Neural progenitor cell (in vitro differentiated cells): ENCODE results near the gene G6PD. TPM values are rescaled to one million over a fixed set of nuclear protein-coding genes. Genes with fewer than 3 reads are reported as not detected.
"Not testable (repeated sequence)": the region's sequence is repeated elsewhere in the genome, so short reads cannot be mapped to it uniquely, and the experiment has no call there.

Experiments used
- DNase-seq: peaks from one replicate; pipeline ENCODE4 v3.0.0-alpha.2; 2016; ENCODE audit warnings: low spot score
- H2AFZ ChIP-seq: fragments of 200-600 bp; sonication (generic); replicated peaks from 2 replicates; pipeline ENCODE4 v1.6.1; 2016; ENCODE audit warnings: antibody characterized with exemption
- H3F3A ChIP-seq: fragments of 200-600 bp; sonication (generic); 2 replicates; pipeline ENCODE4 v1.6.1; 2016; ENCODE audit warnings: antibody characterized with exemption, low read depth
- H3K27ac ChIP-seq: fragments of 200-600 bp; sonication (generic); 2 replicates; pipeline ENCODE4 v1.5.1; 2016; ENCODE audit warnings: mild to moderate bottlenecking
- H3K27me3 ChIP-seq: fragments of 200-600 bp; sonication (generic); 2 replicates; pipeline ENCODE4 v1.6.1; 2016; ENCODE audit warnings: mild to moderate bottlenecking, moderate library complexity
- H3K36me3 ChIP-seq: fragments of 200-600 bp; sonication (generic); 2 replicates; pipeline ENCODE4 v1.5.1; 2016
- H3K4me1 ChIP-seq: fragments of 200-600 bp; sonication (generic); 2 replicates; pipeline ENCODE4 v1.6.1; 2016; ENCODE audit warnings: mixed run types
- H3K4me2 ChIP-seq: fragments of 200-600 bp; sonication (generic); 2 replicates; pipeline ENCODE4 v1.6.1; 2016
- H3K4me3 ChIP-seq: fragments of 200-600 bp; sonication (generic); 2 replicates; pipeline ENCODE4 v1.5.1; 2016
- H3K79me2 ChIP-seq: fragments of 200-600 bp; sonication (generic); 2 replicates; pipeline ENCODE4 v1.6.1; 2016; ENCODE audit warnings: low read depth
- H3K9ac ChIP-seq: fragments of 200-600 bp; sonication (generic); 2 replicates; pipeline ENCODE4 v1.6.1; 2016
- H3K9me3 ChIP-seq: fragments of 200-600 bp; sonication (generic); 2 replicates; pipeline ENCODE4 v1.5.1; 2016; ENCODE audit warnings: low read depth
- H4K20me1 ChIP-seq: fragments of 200-600 bp; sonication (generic); 2 replicates; pipeline ENCODE4 v1.6.1; 2016; ENCODE audit warnings: low read depth
- H3K27ac Mint-ChIP-seq: 3 replicates; pipeline ENCODE4 v1.8.0; 2021; ENCODE audit warnings: mixed read lengths
- H3K27me3 Mint-ChIP-seq: 2 replicates; pipeline ENCODE4 v1.8.0; 2022; ENCODE audit warnings: low read depth, mild to moderate bottlenecking, inconsistent platforms, moderate library complexity, mixed read lengths; ENCODE audit not compliant: insufficient read depth
- H3K36me3 Mint-ChIP-seq: 3 replicates; pipeline ENCODE4 v1.8.0; 2021; ENCODE audit warnings: mixed read lengths
- H3K4me1 Mint-ChIP-seq: 3 replicates; pipeline ENCODE4 v1.8.0; 2021; ENCODE audit warnings: mixed read lengths
- H3K4me3 Mint-ChIP-seq: 3 replicates; pipeline ENCODE4 v1.8.0; 2021; ENCODE audit warnings: mild to moderate bottlenecking, moderate library complexity, mixed read lengths
- H3K9me3 Mint-ChIP-seq: 3 replicates; pipeline ENCODE4 v1.8.0; 2020; ENCODE audit warnings: mixed read lengths
- EZH2 ChIP-seq: fragments of 200-600 bp; sonication (generic); IDR thresholded peaks from 2 replicates; pipeline ENCODE4 v1.6.1; 2017; ENCODE audit warnings: antibody characterized with exemption, mild to moderate bottlenecking, moderate library complexity
- EZH2phosphoT487 ChIP-seq: fragments of 200-600 bp; sonication (generic); IDR thresholded peaks from 2 replicates; pipeline ENCODE4 v1.6.1; 2017; ENCODE audit warnings: antibody characterized with exemption
- total RNA-seq: library from RNA; depleted of rRNA; stranded (reverse); fragments of >200 nt; gene quantifications from 2 replicates; pipeline ENCODE4 v1.2.3, GENCODE V29; 2015; ENCODE audit warnings: low replicate concordance
- TF ChIP-seq, protein P1 (sequence below): fragments of 200-600 bp; sonication (generic); IDR thresholded peaks from 2 replicates; pipeline ENCODE4 v1.5.1; 2017; ENCODE audit warnings: antibody characterized with exemption, mild to moderate bottlenecking

Gene G6PD
- total RNA-seq, 1 donor from 2014 or later = 21.6 TPM

DNA sequence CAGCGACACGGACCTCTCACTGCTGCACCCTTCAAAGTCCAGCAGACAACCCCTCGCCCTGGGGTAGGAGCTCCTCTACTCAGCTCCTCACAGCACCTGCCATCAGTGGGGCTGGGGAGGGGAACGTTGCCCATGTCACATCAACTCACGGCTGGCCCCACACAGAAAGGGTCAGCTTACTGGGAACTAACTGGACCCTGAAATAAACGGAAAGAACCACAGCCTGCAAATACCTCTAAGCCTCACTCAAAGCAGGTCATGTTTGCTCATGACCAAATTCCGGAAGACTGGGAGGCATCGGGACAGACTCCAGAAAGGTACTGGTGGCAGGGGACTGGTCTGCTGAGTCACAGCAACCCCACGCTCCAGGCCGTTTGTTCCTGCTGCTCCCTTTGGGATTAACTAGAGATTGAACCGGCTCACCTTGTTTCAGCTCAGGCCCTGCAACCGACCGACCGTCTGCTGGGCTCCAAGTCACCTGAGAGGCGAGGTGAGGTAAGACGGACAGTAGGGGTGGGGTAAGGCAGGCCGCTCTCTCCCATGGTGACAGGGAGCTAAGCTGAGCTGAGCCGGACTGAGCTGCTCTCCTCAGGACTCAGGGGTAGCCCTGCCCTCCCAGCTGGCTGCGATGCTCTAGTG lies 5.6 kb downstream of the G6PD start:
- Histone ChIP-seq H4K20me1 (no peaks in the 10 kb centered on the region), H3K27me3 (no peaks in the 10 kb centered on the region), H3K79me2 (peaks cover 2% of the 10 kb centered on the region), H3K4me2 (no peak overlapping the region), H3K4me3 (no peak overlapping the region), H3K9ac (no peak overlapping the region), H3K9me3 (no peaks in the 10 kb centered on the region), H3K27ac (no peak overlapping the region), H3F3A (no peaks in the 10 kb centered on the region), H3K4me1 (no peaks in the 10 kb centered on the region), H2AFZ (no peak overlapping the region), H3K36me3 (no peaks in the 10 kb centered on the region)
- peaks cover 7% of the 10 kb centered on the region for H3K27me3 Mint-ChIP-seq
- peaks cover 14% of the 10 kb centered on the region for H3K9me3 Mint-ChIP-seq
- peaks cover 4% of the 10 kb centered on the region for H3K4me1 Mint-ChIP-seq
- peaks cover 7% of the 10 kb centered on the region for H3K36me3 Mint-ChIP-seq
- H3K4me3 Mint-ChIP-seq = no peak overlapping the region
- no peak for TF ChIP-seq EZH2
- no peak for TF ChIP-seq EZH2phosphoT487
- TF ChIP-seq, protein P1, sequence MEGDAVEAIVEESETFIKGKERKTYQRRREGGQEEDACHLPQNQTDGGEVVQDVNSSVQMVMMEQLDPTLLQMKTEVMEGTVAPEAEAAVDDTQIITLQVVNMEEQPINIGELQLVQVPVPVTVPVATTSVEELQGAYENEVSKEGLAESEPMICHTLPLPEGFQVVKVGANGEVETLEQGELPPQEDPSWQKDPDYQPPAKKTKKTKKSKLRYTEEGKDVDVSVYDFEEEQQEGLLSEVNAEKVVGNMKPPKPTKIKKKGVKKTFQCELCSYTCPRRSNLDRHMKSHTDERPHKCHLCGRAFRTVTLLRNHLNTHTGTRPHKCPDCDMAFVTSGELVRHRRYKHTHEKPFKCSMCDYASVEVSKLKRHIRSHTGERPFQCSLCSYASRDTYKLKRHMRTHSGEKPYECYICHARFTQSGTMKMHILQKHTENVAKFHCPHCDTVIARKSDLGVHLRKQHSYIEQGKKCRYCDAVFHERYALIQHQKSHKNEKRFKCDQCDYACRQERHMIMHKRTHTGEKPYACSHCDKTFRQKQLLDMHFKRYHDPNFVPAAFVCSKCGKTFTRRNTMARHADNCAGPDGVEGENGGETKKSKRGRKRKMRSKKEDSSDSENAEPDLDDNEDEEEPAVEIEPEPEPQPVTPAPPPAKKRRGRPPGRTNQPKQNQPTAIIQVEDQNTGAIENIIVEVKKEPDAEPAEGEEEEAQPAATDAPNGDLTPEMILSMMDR = no peak
- DNase-seq = no peak
- H3K27ac Mint-ChIP-seq = no peak overlapping the region

DNA sequence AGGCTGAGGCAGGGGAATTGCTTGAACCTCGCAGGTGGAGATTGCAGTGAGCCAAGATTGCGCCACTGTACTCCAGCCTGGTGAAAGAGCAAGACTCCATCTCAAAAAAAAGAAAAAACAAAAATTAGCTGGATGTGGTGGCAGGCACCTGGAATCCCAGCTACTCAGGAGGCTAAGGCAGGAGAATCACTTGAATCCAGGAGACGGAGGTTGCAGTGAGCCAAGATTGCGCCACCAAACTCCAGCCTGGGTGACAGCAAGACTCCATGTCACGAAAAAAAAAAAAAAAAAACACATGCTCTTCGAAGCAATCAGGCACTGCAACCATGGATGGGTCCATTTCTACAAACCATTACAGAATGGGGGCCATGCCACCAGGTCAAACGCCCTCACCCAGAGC lies 6.3 kb downstream of the G6PD start:
- H3F3A ChIP-seq, H3K36me3 ChIP-seq, H3K36me3 Mint-ChIP-seq, H3K4me2 ChIP-seq, H3K27ac Mint-ChIP-seq, H3K9ac ChIP-seq, H3K4me1 Mint-ChIP-seq, H4K20me1 ChIP-seq, H3K79me2 ChIP-seq, H3K4me3 ChIP-seq, H3K9me3 ChIP-seq, H3K27me3 ChIP-seq, H2AFZ ChIP-seq, H3K27me3 Mint-ChIP-seq, H3K4me1 ChIP-seq, H3K4me3 Mint-ChIP-seq, H3K27ac ChIP-seq, DNase-seq: not testable (repeated sequence)
- peaks cover 12% of the 10 kb centered on the region for H3K9me3 Mint-ChIP-seq

GRCh38 chrX:154539077-154539476 lies 7.6 kb downstream of the G6PD start:
- Mint-ChIP-seq H3K4me1 (no peaks in the 10 kb centered on the region), H3K9me3 (peaks cover 7% of the 10 kb centered on the region), H3K36me3 (peaks cover 5% of the 10 kb centered on the region), H3K27me3 (peaks cover 2% of the 10 kb centered on the region), H3K4me3 (no peak overlapping the region), H3K27ac (no peak overlapping the region)
- Histone ChIP-seq H4K20me1 (no peaks in the 10 kb centered on the region), H3K4me3 (no peak overlapping the region), H3K27ac (no peak overlapping the region), H3F3A (no peaks in the 10 kb centered on the region), H3K36me3 (no peaks in the 10 kb centered on the region), H3K4me1 (no peaks in the 10 kb centered on the region), H3K9ac (no peak overlapping the region), H2AFZ (no peak overlapping the region), H3K79me2 (no peaks in the 10 kb centered on the region), H3K9me3 (no peaks in the 10 kb centered on the region), H3K4me2 (no peak overlapping the region), H3K27me3 (no peaks in the 10 kb centered on the region)
- TF ChIP-seq EZH2 = no peak
- TF ChIP-seq EZH2phosphoT487 = no peak
- TF ChIP-seq, protein P1 = no peak
- no peak for DNase-seq

GRCh38 chrX:154535892-154536291 lies 10.8 kb downstream of the G6PD start:
- H3K27me3 Mint-ChIP-seq = peaks cover 2% of the 10 kb centered on the region
- Histone ChIP-seq H3K4me2 (no peak overlapping the region), H4K20me1 (no peaks in the 10 kb centered on the region), H3K79me2 (no peaks in the 10 kb centered on the region), H3F3A (no peaks in the 10 kb centered on the region), H3K4me3 (no peak overlapping the region), H3K27ac (no peak overlapping the region), H3K27me3 (no peaks in the 10 kb centered on the region), H3K9me3 (no peaks in the 10 kb centered on the region), H3K4me1 (no peaks in the 10 kb centered on the region), H3K36me3 (no peaks in the 10 kb centered on the region), H3K9ac (no peak overlapping the region), H2AFZ (no peak overlapping the region)
- peaks cover 3% of the 10 kb centered on the region for H3K36me3 Mint-ChIP-seq
- no peak overlapping the region for H3K27ac Mint-ChIP-seq
- H3K4me3 Mint-ChIP-seq = peak overlapping the region; percentile 10
- TF ChIP-seq EZH2 (no peak), EZH2phosphoT487 (no peak)
- TF ChIP-seq, protein P1 = no peak
- H3K4me1 Mint-ChIP-seq = no peaks in the 10 kb centered on the region
- no peak for DNase-seq
- H3K9me3 Mint-ChIP-seq = peaks cover 10% of the 10 kb centered on the region
